ENCODE data around the gene ANAPC15. TPM values are rescaled to one million over a fixed set of nuclear protein-coding genes. Genes with fewer than 3 reads are reported as not detected.

ANAPC15 gene
- total and polyA plus RNA-seq, 2 experiments from 2014 or later = 52.1 to 117 TPM

GRCh38 chr11:72070491-72070890 lies 42.0 kb downstream of the ANAPC15 start (continued):
- no peak for TF ChIP-seq ZNF331 (CRISPR knock-in tag; IDR thresholded peaks at IDR 0.05; ENCODE audit: low read depth)
- no peak for TF ChIP-seq EZH2phosphoT487 (IDR thresholded peaks at IDR 0.05; ENCODE audit: unreplicated experiment)
- TF ChIP-seq STAT1 (IDR thresholded peaks at IDR 0.05; ENCODE audit: unreplicated experiment) = no peak
- TF ChIP-seq POLR2AphosphoS5 (IDR thresholded peaks at IDR 0.05; ENCODE audit: low read depth) = no peak
- no peak for TF ChIP-seq REST (IDR thresholded peaks at IDR 0.05; ENCODE audit: unreplicated experiment)
- TF ChIP-seq ETS1 (IDR thresholded peaks at IDR 0.05) = no peak
- TF ChIP-seq JUNB (IDR thresholded peaks at IDR 0.05; ENCODE audit: unreplicated experiment) = no peak

GRCh38 chr11:72069787-72070251 lies 42.7 kb downstream of the ANAPC15 start:
- peaks cover 13% of the 10 kb centered on the region; the same call in 1 of the 2 replicates for H3K4me1 ChIP-seq (ENCODE audit: insufficient read depth)
- H3K4me2 ChIP-seq = no peak overlapping the region
- H3K27me3 ChIP-seq (ENCODE audit: insufficient read depth) = no peaks in the 10 kb centered on the region
- Mint-ChIP-seq H3K4me3 (no peak overlapping the region), H3K27ac (peak overlapping the region; percentile 74; the same call in 1 of the 2 replicates), H3K36me3 (ENCODE audit: low read depth) (peaks cover 12% of the 10 kb centered on the region), H3K9me3 (no peaks in the 10 kb centered on the region), H3K4me1 (peaks cover 32% of the 10 kb centered on the region), H3K27me3 (ENCODE audit: insufficient read depth, low read depth, poor library complexity) (peaks cover 5% of the 10 kb centered on the region)
- H4K20me1 ChIP-seq (replicated peaks; ENCODE audit: insufficient read depth) = peaks cover 33% of the 10 kb centered on the region
- H3K27ac ChIP-seq (ENCODE audit: low read depth) = no peak overlapping the region
- TF ChIP-seq REST (IDR thresholded peaks at IDR 0.05; ENCODE audit: unreplicated experiment) (no peak), ZNF114 (CRISPR knock-in tag; IDR thresholded peaks at IDR 0.05) (no peak), EZH2phosphoT487 (IDR thresholded peaks at IDR 0.05; ENCODE audit: unreplicated experiment) (no peak), EZH2 (IDR thresholded peaks at IDR 0.05; ENCODE audit: low read depth, unreplicated experiment) (no peak), CREB1 (CRISPR knock-in tag; IDR thresholded peaks at IDR 0.05; ENCODE audit: low read depth) (no peak), JUNB (IDR thresholded peaks at IDR 0.05; ENCODE audit: unreplicated experiment) (no peak), ETS1 (IDR thresholded peaks at IDR 0.05) (no peak), ZNF331 (CRISPR knock-in tag; IDR thresholded peaks at IDR 0.05; ENCODE audit: low read depth) (no peak), NANOG (IDR thresholded peaks at IDR 0.05; ENCODE audit: borderline replicate concordance) (no peak)
- H3F3A ChIP-seq (replicated peaks; ENCODE audit: low read depth) = no peaks in the 10 kb centered on the region
- H3K4me3 ChIP-seq = no peak overlapping the region
- DNase-seq (ENCODE audit: low spot score) (peak; percentile 15), ATAC-seq (peak; percentile 74)
- no peaks in the 10 kb centered on the region; the same call in 1 of the 2 replicates for H3K36me3 ChIP-seq (ENCODE audit: insufficient read depth)
- H3K9me2 ChIP-seq (ENCODE audit: insufficient read depth) = no peaks in the 10 kb centered on the region
- no peak overlapping the region for H2AFZ ChIP-seq
- peaks cover 83% of the 10 kb centered on the region for H3K79me2 ChIP-seq (replicated peaks; ENCODE audit: insufficient read depth)

Measured in GM23338 (cell line).